B cell (primary cell): Measurements from ENCODE around the gene NPAS2. TPM values are rescaled to one million over a fixed set of nuclear protein-coding genes. Genes with fewer than 3 reads are reported as not detected.

Experiments used
- ATAC-seq: fragments of 200-7000 bp; cut with Tn5 transposase; one replicate; pipeline ENCODE4 v1.10.0; 2021; ENCODE audit warnings: low read depth, mild to moderate bottlenecking, moderate number of reproducible peaks, moderate library complexity
- CTCF ChIA-PET: fragments of 350-600 bp; sonication (Branson Sonifier 250); formaldehyde crosslinking; loops from one replicate; lab custom pipeline; 2021; ENCODE audit warnings: antibody characterized with exemption, inconsistent platforms; lab: Charles Lee
- POLR2A ChIA-PET: fragments of 350-600 bp; sonication (Branson Sonifier 250); formaldehyde crosslinking; loops from one replicate; lab custom pipeline; 2021; ENCODE audit warnings: antibody characterized with exemption; lab: Charles Lee
- DNase-seq: peaks from one replicate; pipeline ENCODE4 v3.0.0; 2013
- H2AFZ ChIP-seq: 2 replicates; pipeline ENCODE4 v1.6.1; 2012; ENCODE audit warnings: mild to moderate bottlenecking, low read depth, low read length; ENCODE audit not compliant: insufficient read depth, poor library complexity, severe bottlenecking
- H3K27ac ChIP-seq, 2 donors: 1 replicate in 1 of 2; 2 replicates in 1 of 2; pipeline ENCODE4 v1.5.1; 2012 to 2013; ENCODE audit warnings: low read length in 2 of 2, mild to moderate bottlenecking in 2 of 2, moderate library complexity in 1 of 2
- H3K27me3 ChIP-seq, 4 experiments: fragments of 200-600 bp in 1 of 4; sonication (generic) in 1 of 4; replicated peaks in 1 of 4; 1 replicate in 2 of 4; 2 replicates in 2 of 4; pipeline versions ENCODE4 v1.6.1 to v1.7.0; 2013 to 2016; ENCODE audit warnings: low read length in 3 of 4, mild to moderate bottlenecking in 2 of 4, mixed read lengths in 1 of 4, moderate library complexity in 1 of 4; ENCODE audit not compliant: insufficient read depth in 4 of 4, control insufficient read depth in 3 of 4; ENCODE audit errors: control extremely low read depth in 1 of 4
- H3K36me3 ChIP-seq, 2 experiments: replicated peaks in 1 of 2; 1 replicate in 1 of 2; 2 replicates in 1 of 2; pipeline versions ENCODE4 v1.6.1 to v1.7.1; 2013; ENCODE audit warnings: low read length in 1 of 2; ENCODE audit not compliant: insufficient read depth in 2 of 2, control insufficient read depth in 1 of 2; ENCODE audit errors: control extremely low read depth in 1 of 2, extremely low read depth in 1 of 2
- H3K4me1 ChIP-seq, 2 donors: fragments of 200-600 bp in 1 of 2; sonication (generic) in 1 of 2; 1 replicate in 1 of 2; 2 replicates in 1 of 2; pipeline versions ENCODE4 v1.5.1 to v1.6.1; 2013 to 2017; ENCODE audit warnings: low read length in 2 of 2; ENCODE audit not compliant: control insufficient read depth in 2 of 2, insufficient read depth in 2 of 2
- H3K4me2 ChIP-seq: replicated peaks from 2 replicates; pipeline ENCODE3; 2012; ENCODE audit warnings: mild to moderate bottlenecking, low read depth, low read length; ENCODE audit not compliant: poor library complexity, severe bottlenecking
- H3K4me3 ChIP-seq, 5 experiments: fragments of 200-600 bp in 1 of 5; sonication (generic) in 1 of 5; 1 replicate in 3 of 5; 2 replicates in 2 of 5; pipeline versions ENCODE4 v1.5.1 to v1.7.0; 2011 to 2016; ENCODE audit warnings: low read length in 4 of 5, mild to moderate bottlenecking in 4 of 5, low read depth in 2 of 5, control low read depth in 1 of 5, moderate library complexity in 1 of 5; ENCODE audit not compliant: insufficient read depth in 1 of 5; ENCODE audit errors: control extremely low read depth in 1 of 5, extremely low read depth in 1 of 5
- H3K79me2 ChIP-seq: fragments of 200-600 bp; sonication (generic); one replicate; pipeline ENCODE4 v1.6.0; 2016; ENCODE audit warnings: low read length; ENCODE audit not compliant: control insufficient read depth, insufficient read depth
- H3K9ac ChIP-seq: fragments of 200-600 bp; sonication (generic); 2 replicates; pipeline ENCODE4 v1.6.1; 2017; ENCODE audit warnings: mild to moderate bottlenecking, low read length, moderate library complexity
- H3K9me3 ChIP-seq, 3 donors: one replicate each; pipeline versions ENCODE4 v1.6.1 to v1.7.1; 2013; ENCODE audit warnings: low read length in 2 of 3; ENCODE audit not compliant: control insufficient read depth in 2 of 3, insufficient read depth in 1 of 3; ENCODE audit errors: control extremely low read depth in 1 of 3
- H4K20me1 ChIP-seq: 2 replicates; pipeline ENCODE4 v1.6.0; 2012; ENCODE audit warnings: mild to moderate bottlenecking, low read length; ENCODE audit not compliant: insufficient read depth, control insufficient read depth, poor library complexity, severe bottlenecking
- H3K27ac Mint-ChIP-seq: one replicate; pipeline ENCODE4 v1.8.0; 2021; ENCODE audit warnings: mixed read lengths
- H3K27me3 Mint-ChIP-seq: one replicate; pipeline ENCODE4 v1.8.0; 2021; ENCODE audit warnings: mixed read lengths
- H3K4me1 Mint-ChIP-seq: one replicate; pipeline ENCODE4 v1.8.0; 2021; ENCODE audit warnings: mixed read lengths
- H3K4me3 Mint-ChIP-seq: one replicate; pipeline ENCODE4 v1.8.0; 2021; ENCODE audit warnings: mixed read lengths
- H3K9me3 Mint-ChIP-seq: one replicate; pipeline ENCODE4 v1.8.0; 2022; ENCODE audit warnings: mixed read lengths; ENCODE audit not compliant: insufficient read depth
- EZH2 ChIP-seq: IDR thresholded peaks from 2 replicates; pipeline ENCODE4 v1.6.1; 2012; ENCODE audit warnings: borderline replicate concordance, low read depth, mild to moderate bottlenecking, moderate library complexity, low read length; ENCODE audit not compliant: insufficient read depth, poor library complexity, severe bottlenecking
- WGBS: methylation state at CpG from one replicate; pipeline ENCODE4 v1.1.5; 2013; ENCODE audit warnings: missing lambda C conversion rate; ENCODE audit not compliant: insufficient coverage; 5-methylcytosine and 5-hydroxymethylcytosine counted together
- intact Hi-C: fragments of 100-400 bp; cut with micrococcal nuclease; formaldehyde crosslinking; loops from one replicate; pipeline ENCODE4 v1.10.0; 2022
- polyA plus RNA-seq: library from polyadenylated mRNA; depleted of rRNA; stranded (reverse); fragments of >200 nt; gene quantifications from 2 replicates; pipeline ENCODE4 v1.2.3, GENCODE V29; 2012
- total RNA-seq, 2 donors: library from RNA; stranded (reverse); fragments of 120-200 nt in 1 of 2; gene quantifications; 1 replicate in 1 of 2; 2 replicates in 1 of 2; pipeline versions ENCODE4 v1.2.3 to v1.2.4, GENCODE V29; 2013 to 2022
- TF ChIP-seq, protein P1 (sequence below): fragments of 200-600 bp; IDR thresholded peaks from one replicate; pipeline ENCODE4 v1.8.0; 2022; ENCODE audit warnings: antibody characterized with exemption, mild to moderate bottlenecking

The NPAS2 gene
- total and polyA plus RNA-seq, 2 donors (not counting 1 experiment from before 2014, with no cell fraction given) = not detected

DNA sequence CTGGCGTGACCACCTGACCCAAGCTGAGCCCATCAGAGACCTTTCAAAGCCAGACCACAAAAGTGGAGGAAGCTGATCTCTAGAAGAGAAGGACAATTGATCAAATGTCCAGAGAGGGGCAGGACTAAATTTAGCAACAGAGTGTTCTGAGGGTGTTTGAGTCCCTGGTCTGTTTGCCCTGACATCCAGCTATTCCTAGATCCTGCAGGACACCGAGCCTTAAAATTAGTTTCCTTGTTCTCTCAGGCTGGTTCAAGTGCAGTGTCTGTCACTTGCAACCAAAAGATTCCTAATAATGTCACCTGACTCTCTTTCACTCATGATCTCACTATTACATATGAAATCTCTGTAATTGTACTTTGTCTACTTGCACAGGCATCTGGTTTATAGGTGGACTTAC is 33.0 kb upstream of the NPAS2 start:
- Histone ChIP-seq H3K4me2 (no peak overlapping the region), H3K79me2 (no peaks in the 10 kb centered on the region), H3K9me3 (no peaks in the 10 kb centered on the region), H3K4me1 (no peaks in the 10 kb centered on the region), H4K20me1 (no peaks in the 10 kb centered on the region), H3K4me3 (no peak overlapping the region), H3K36me3 (no peaks in the 10 kb centered on the region), H3K27me3 (peaks cover 0 to 2% (median 0%) of the 10 kb centered on the region in 4 experiments), H3K9ac (no peak overlapping the region), H3K27ac (no peak overlapping the region), H2AFZ (no peak overlapping the region)
- TF ChIP-seq, protein P1, sequence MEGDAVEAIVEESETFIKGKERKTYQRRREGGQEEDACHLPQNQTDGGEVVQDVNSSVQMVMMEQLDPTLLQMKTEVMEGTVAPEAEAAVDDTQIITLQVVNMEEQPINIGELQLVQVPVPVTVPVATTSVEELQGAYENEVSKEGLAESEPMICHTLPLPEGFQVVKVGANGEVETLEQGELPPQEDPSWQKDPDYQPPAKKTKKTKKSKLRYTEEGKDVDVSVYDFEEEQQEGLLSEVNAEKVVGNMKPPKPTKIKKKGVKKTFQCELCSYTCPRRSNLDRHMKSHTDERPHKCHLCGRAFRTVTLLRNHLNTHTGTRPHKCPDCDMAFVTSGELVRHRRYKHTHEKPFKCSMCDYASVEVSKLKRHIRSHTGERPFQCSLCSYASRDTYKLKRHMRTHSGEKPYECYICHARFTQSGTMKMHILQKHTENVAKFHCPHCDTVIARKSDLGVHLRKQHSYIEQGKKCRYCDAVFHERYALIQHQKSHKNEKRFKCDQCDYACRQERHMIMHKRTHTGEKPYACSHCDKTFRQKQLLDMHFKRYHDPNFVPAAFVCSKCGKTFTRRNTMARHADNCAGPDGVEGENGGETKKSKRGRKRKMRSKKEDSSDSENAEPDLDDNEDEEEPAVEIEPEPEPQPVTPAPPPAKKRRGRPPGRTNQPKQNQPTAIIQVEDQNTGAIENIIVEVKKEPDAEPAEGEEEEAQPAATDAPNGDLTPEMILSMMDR = no peak
- no peak for TF ChIP-seq EZH2
- Mint-ChIP-seq H3K27me3 (peaks cover 13% of the 10 kb centered on the region), H3K27ac (no peak overlapping the region), H3K4me3 (no peak overlapping the region), H3K9me3 (no peaks in the 10 kb centered on the region), H3K4me1 (no peaks in the 10 kb centered on the region)
- ATAC-seq (no peak), DNase-seq (no peak)
- CTCF ChIA-PET = no interaction called here
- POLR2A ChIA-PET = no interaction called here
- 92% methylated on average over 2 of the region's 2 CpGs for WGBS
- intact Hi-C loops = no loop called here

DNA sequence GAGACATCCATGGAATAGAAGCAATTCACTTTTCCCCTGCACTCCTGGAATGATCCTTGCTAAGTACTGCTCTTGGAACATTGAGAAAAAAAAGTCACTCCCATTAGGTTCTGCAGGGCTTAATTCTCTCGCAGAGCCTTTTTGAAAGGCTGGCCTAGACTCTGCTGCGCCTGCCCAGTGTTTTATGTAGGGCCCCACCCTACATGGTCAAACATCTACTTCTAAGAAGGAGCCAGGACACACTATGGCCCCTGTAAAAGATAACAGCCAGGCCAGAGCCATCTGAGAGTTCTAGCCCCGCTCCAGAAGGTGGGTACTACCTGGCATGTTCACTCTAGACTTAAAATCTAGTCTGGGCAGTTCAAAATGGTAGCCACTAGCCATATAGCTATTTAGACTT is 30.6 kb upstream of the NPAS2 start:
- H3K9me3 Mint-ChIP-seq = no peaks in the 10 kb centered on the region
- H3K4me3 Mint-ChIP-seq = no peak overlapping the region
- no peak overlapping the region for H3K4me2 ChIP-seq
- H3K27ac ChIP-seq = no peak overlapping the region
- peaks cover 7% of the 10 kb centered on the region for H3K27me3 Mint-ChIP-seq
- H3K36me3 ChIP-seq = no peaks in the 10 kb centered on the region
- H3K4me1 Mint-ChIP-seq = no peaks in the 10 kb centered on the region
- H3K27me3 ChIP-seq = no peaks in the 10 kb centered on the region
- no peaks in the 10 kb centered on the region for H4K20me1 ChIP-seq
- no peak overlapping the region for H3K9ac ChIP-seq
- H3K27ac Mint-ChIP-seq = no peak overlapping the region
- H2AFZ ChIP-seq = no peak overlapping the region
- DNase-seq (no peak), ATAC-seq (no peak)
- POLR2A ChIA-PET = no interaction called here
- no peaks in the 10 kb centered on the region for H3K9me3 ChIP-seq
- 79% methylated on average over 3 of the region's 3 CpGs for WGBS
- H3K4me1 ChIP-seq = no peaks in the 10 kb centered on the region
- intact Hi-C loops = no loop called here
- no peak overlapping the region for H3K4me3 ChIP-seq
- CTCF ChIA-PET = no interaction called here
- H3K79me2 ChIP-seq = no peaks in the 10 kb centered on the region
- no peak for TF ChIP-seq EZH2
- TF ChIP-seq, protein P1 = no peak
